PC-9 (cell line): ENCODE results near the gene KIF26B.

Experiments used
- CTCF ChIP-seq: fragments of 200-600 bp; sonication (generic); conservative IDR thresholded peaks from 2 replicates; pipeline ENCODE4 v1.6.1; 2017; ENCODE audit warnings: mixed run types, antibody characterized with exemption, mild to moderate bottlenecking, moderate library complexity
- EZH2 ChIP-seq: fragments of 200-600 bp; sonication (generic); IDR thresholded peaks from 2 replicates; pipeline ENCODE4 v1.8.0; 2017; ENCODE audit warnings: antibody characterized with exemption, low read depth

DNA sequence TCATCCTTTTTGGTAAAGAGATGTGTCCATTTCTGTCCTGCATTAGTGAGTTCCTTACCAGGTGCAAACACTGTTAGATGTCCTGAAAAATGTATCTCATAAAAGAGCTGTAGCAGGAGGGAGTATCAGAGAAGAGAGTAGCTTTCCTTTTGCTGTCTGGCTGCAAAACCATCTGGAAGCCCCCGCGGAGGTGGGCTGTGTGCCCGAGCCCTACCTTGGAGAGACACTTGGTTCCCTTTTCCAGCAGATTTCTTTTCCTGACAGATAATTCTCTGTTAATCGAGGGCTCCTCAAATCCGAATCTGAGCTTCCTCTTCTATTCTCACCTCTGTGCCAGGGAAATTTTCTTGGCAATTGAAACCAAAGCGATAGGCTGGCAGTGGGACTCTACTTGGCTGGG lies 53.0 kb downstream of the KIF26B start:
- TF ChIP-seq CTCF (no peak), EZH2 (no peak)
